OCI-LY1 (cell line): Measurements from ENCODE around the gene TNFSF15.

Experiments used
- H2AFZ ChIP-seq: fragments of 200-600 bp; sonication (generic), shearing (Covaris generic); 2 replicates; pipeline ENCODE4 v1.6.0; 2014; ENCODE audit warnings: antibody characterized with exemption, mild to moderate bottlenecking, low read length
- H3F3A ChIP-seq: fragments of 200-600 bp; sonication (generic), shearing (Covaris generic); 2 replicates; pipeline ENCODE4 v1.6.0; 2014; ENCODE audit warnings: mild to moderate bottlenecking, antibody characterized with exemption, low read length, moderate library complexity; ENCODE audit not compliant: insufficient read depth
- H3K27ac ChIP-seq: fragments of 200-600 bp; sonication (generic); 2 replicates; pipeline ENCODE4 v1.5.1; 2014; ENCODE audit warnings: low read length, mixed run types, mild to moderate bottlenecking, low read depth; ENCODE audit not compliant: poor library complexity, severe bottlenecking
- H3K27me3 ChIP-seq: fragments of 200-600 bp; sonication (generic); 2 replicates; pipeline ENCODE4 v1.6.0; 2014; ENCODE audit warnings: antibody characterized with exemption, mild to moderate bottlenecking, low read length, moderate library complexity; ENCODE audit not compliant: insufficient read depth
- H3K36me3 ChIP-seq: fragments of 200-600 bp; sonication (generic); 2 replicates; pipeline ENCODE4 v1.6.1; 2014; ENCODE audit warnings: mild to moderate bottlenecking, antibody characterized with exemption, low read length, moderate library complexity, mixed read lengths; ENCODE audit not compliant: insufficient read depth
- H3K4me1 ChIP-seq: fragments of 200-600 bp; sonication (generic); 2 replicates; pipeline ENCODE4 v1.5.1; 2014; ENCODE audit warnings: mild to moderate bottlenecking, low read length, moderate library complexity; ENCODE audit not compliant: insufficient read depth, severe bottlenecking
- H3K4me2 ChIP-seq: fragments of 200-600 bp; sonication (generic), shearing (Covaris generic); 2 replicates; pipeline ENCODE4 v1.6.1; 2014; ENCODE audit warnings: low read length
- H3K4me3 ChIP-seq: fragments of 200-600 bp; sonication (generic); 2 replicates; pipeline ENCODE4 v1.5.1; 2014; ENCODE audit warnings: low read length, low read depth, mild to moderate bottlenecking, mixed read lengths; ENCODE audit not compliant: poor library complexity, severe bottlenecking
- H3K79me2 ChIP-seq: fragments of 200-600 bp; shearing (Covaris generic); 2 replicates; pipeline ENCODE4 v1.6.1; 2016; ENCODE audit warnings: mixed run types, low read length, mixed read lengths; ENCODE audit not compliant: insufficient read depth
- H3K9ac ChIP-seq: fragments of 200-600 bp; sonication (generic), shearing (Covaris generic); 2 replicates; pipeline ENCODE4 v1.6.1; 2014; ENCODE audit warnings: mild to moderate bottlenecking, low read length, mixed read lengths
- H3K9me2 ChIP-seq: fragments of 200-600 bp; sonication (generic), shearing (Covaris generic); 2 replicates; pipeline ENCODE4 v1.6.1; 2014; ENCODE audit warnings: low read depth, mild to moderate bottlenecking, low read length, mixed read lengths
- H3K9me3 ChIP-seq: fragments of 200-600 bp; shearing (Covaris generic); 2 replicates; pipeline ENCODE4 v1.6.1; 2014; ENCODE audit warnings: low read length, mixed read lengths
- H4K20me1 ChIP-seq: fragments of 200-600 bp; sonication (generic), shearing (Covaris generic); 2 replicates; pipeline ENCODE4 v1.6.0; 2016; ENCODE audit warnings: mild to moderate bottlenecking, low read length; ENCODE audit not compliant: insufficient read depth
- EZH2 ChIP-seq: fragments of 200-600 bp; sonication (generic), shearing (Covaris generic); IDR thresholded peaks from 2 replicates; pipeline ENCODE4 v1.8.0; 2017; ENCODE audit warnings: borderline replicate concordance, mixed run types, mild to moderate bottlenecking, antibody characterized with exemption, low read length, moderate library complexity, mixed read lengths
- TF ChIP-seq, protein P1 (sequence below): fragments of 200-600 bp; sonication (generic), shearing (Covaris generic); IDR thresholded peaks from 2 replicates; pipeline ENCODE4 v1.5.1; 2017; ENCODE audit warnings: mild to moderate bottlenecking, antibody characterized with exemption, low read length, moderate library complexity, mixed read lengths

TNFSF15 gene

DNA sequence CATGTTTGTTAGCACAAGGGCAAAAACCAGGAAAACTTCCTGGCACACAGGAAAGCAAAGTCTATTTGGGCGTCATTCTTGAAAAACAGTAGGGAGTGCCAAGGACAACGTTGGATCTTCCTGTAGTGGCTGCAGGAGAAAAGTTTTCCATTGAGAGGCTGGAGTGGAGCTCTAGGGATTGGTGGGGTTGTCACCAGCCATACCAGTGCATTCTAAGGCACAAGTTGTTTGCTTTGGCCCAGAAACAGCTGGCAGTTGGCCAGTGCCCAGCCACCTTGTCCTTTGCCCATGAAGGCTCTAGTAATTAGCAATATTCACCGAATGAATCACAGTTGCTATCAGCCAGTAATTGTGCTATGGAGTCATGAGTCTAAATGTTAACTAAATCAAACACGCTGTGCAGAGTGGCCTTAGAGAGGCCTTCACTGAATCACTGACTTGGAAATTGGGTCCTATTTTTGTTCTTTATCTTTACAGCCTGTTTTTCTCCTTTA lies 26.4 kb downstream of the TNFSF15 start:
- Histone ChIP-seq H3K9me3 (no peaks in the 10 kb centered on the region), H3K9me2 (no peaks in the 10 kb centered on the region), H3K4me3 (no peak overlapping the region), H3K27me3 (no peaks in the 10 kb centered on the region), H4K20me1 (no peaks in the 10 kb centered on the region), H3K27ac (no peak overlapping the region), H2AFZ (no peak overlapping the region), H3K36me3 (no peaks in the 10 kb centered on the region), H3K4me2 (no peak overlapping the region), H3F3A (no peaks in the 10 kb centered on the region), H3K9ac (no peak overlapping the region), H3K79me2 (no peaks in the 10 kb centered on the region), H3K4me1 (no peaks in the 10 kb centered on the region)
- TF ChIP-seq, protein P1, sequence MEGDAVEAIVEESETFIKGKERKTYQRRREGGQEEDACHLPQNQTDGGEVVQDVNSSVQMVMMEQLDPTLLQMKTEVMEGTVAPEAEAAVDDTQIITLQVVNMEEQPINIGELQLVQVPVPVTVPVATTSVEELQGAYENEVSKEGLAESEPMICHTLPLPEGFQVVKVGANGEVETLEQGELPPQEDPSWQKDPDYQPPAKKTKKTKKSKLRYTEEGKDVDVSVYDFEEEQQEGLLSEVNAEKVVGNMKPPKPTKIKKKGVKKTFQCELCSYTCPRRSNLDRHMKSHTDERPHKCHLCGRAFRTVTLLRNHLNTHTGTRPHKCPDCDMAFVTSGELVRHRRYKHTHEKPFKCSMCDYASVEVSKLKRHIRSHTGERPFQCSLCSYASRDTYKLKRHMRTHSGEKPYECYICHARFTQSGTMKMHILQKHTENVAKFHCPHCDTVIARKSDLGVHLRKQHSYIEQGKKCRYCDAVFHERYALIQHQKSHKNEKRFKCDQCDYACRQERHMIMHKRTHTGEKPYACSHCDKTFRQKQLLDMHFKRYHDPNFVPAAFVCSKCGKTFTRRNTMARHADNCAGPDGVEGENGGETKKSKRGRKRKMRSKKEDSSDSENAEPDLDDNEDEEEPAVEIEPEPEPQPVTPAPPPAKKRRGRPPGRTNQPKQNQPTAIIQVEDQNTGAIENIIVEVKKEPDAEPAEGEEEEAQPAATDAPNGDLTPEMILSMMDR = no peak
- TF ChIP-seq EZH2 = no peak

GRCh38 chr9:114777821-114778609 lies 27.8 kb downstream of the TNFSF15 start:
- no peak for TF ChIP-seq EZH2
- TF ChIP-seq, protein P1 = no peak
- Histone ChIP-seq H3K27me3 (no peaks in the 10 kb centered on the region), H3K4me3 (no peak overlapping the region), H3K79me2 (no peaks in the 10 kb centered on the region), H3K36me3 (no peaks in the 10 kb centered on the region), H4K20me1 (no peaks in the 10 kb centered on the region), H2AFZ (no peak overlapping the region), H3K9me2 (no peaks in the 10 kb centered on the region), H3K4me1 (no peaks in the 10 kb centered on the region), H3K27ac (no peak overlapping the region), H3K9ac (no peak overlapping the region), H3F3A (no peaks in the 10 kb centered on the region), H3K4me2 (no peak overlapping the region), H3K9me3 (no peaks in the 10 kb centered on the region)

DNA sequence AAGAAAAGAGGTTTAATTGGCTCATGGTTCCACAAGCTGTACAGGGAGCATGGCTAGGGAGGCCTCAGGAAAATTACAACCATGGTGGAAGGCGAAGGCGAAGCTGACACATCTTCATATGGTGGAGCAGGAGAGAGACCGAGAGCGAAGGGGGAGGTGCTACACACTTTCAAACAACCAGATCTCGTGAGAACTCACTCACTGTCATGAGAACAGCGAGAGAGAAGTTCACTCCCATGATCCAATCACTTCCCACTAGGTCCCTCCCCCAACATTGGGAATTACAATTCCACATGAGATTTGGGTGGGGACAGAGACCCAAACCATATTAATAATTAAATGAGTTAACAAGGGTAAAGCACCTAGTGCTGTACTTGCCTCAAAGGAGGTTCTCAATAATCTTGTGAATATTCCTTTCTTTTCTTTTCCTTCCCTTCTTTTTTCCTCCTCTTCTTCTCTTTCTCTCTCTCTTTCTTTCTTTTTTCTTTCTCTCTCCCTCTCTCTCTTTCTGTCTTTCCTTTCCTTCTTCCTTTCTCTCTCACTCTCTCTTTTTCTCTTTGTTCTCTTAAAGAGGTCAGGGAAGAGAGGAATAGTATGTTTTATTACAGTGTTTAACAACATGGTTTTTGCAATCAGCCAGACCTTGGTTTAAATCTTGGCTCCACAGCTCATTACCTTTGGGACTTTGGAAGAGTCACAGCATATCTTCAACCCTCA lies 29.0 kb downstream of the TNFSF15 start:
- H3K27me3 ChIP-seq = no peaks in the 10 kb centered on the region
- H3K79me2 ChIP-seq = no peaks in the 10 kb centered on the region
- H3K4me2 ChIP-seq = no peak overlapping the region
- H3K9ac ChIP-seq = no peak overlapping the region
- TF ChIP-seq, protein P1 = no peak
- TF ChIP-seq EZH2 = no peak
- no peak overlapping the region for H2AFZ ChIP-seq
- H3K4me3 ChIP-seq = no peak overlapping the region
- no peak overlapping the region for H3K27ac ChIP-seq
- no peaks in the 10 kb centered on the region for H3K36me3 ChIP-seq
- H3K9me2 ChIP-seq = no peaks in the 10 kb centered on the region
- H3K9me3 ChIP-seq = no peaks in the 10 kb centered on the region
- H3K4me1 ChIP-seq = no peaks in the 10 kb centered on the region
- H3F3A ChIP-seq = no peaks in the 10 kb centered on the region
- H4K20me1 ChIP-seq = no peaks in the 10 kb centered on the region
